Testis (tissue), 3 donors: Measurements from ENCODE around the gene GRK1. TPM values are rescaled to one million over a fixed set of nuclear protein-coding genes. Genes with fewer than 3 reads are reported as not detected.

Experiments used
- DNase-seq: peaks from one replicate; pipeline ENCODE4 v3.0.0-alpha.2; 2019
- H3K27ac ChIP-seq, 2 donors: fragments of 200-600 bp; sonication (generic); one replicate each; pipeline ENCODE4 v1.5.1; 2019
- H3K27me3 ChIP-seq: fragments of 200-600 bp; sonication (generic); one replicate; pipeline ENCODE4 v1.5.1; 2019
- H3K36me3 ChIP-seq: fragments of 200-600 bp; sonication (generic); one replicate; pipeline ENCODE4 v1.5.1; 2017; ENCODE audit warnings: low read depth; ENCODE audit errors: missing control alignments
- H3K4me1 ChIP-seq: fragments of 200-600 bp; sonication (generic); one replicate; pipeline ENCODE4 v1.5.1; 2019
- H3K4me3 ChIP-seq, 2 donors: fragments of 200-600 bp; sonication (generic); one replicate each; pipeline ENCODE4 v1.5.1; 2017 to 2019
- H3K9me3 ChIP-seq: fragments of 200-600 bp; sonication (generic); one replicate; pipeline ENCODE4 v1.5.1; 2017
- POLR2A ChIP-seq: fragments of 450-650 bp; IDR thresholded peaks from one replicate; pipeline ENCODE4 v1.6.1; 2017; ENCODE audit warnings: antibody characterized with exemption, mild to moderate bottlenecking, moderate library complexity
- WGBS, 2 donors: methylation state at CpG; one replicate each; pipeline ENCODE4 v1.1.5; 2018; 5-methylcytosine and 5-hydroxymethylcytosine counted together
- intact Hi-C: fragments of 100-400 bp; cut with DNase I; formaldehyde crosslinking; loops from one replicate; pipeline ENCODE4 v1.15.1; 2023; ENCODE audit warnings: low total_unique reads
- polyA plus RNA-seq: library from polyadenylated mRNA; stranded (reverse); fragments of 350-450 nt; fragmentation: Illumina TruSeq; extraction: RNeasy Lipid Tissue Mini Kit (QIAGEN cat#74804); gene quantifications from one replicate; pipeline ENCODE4 v1.2.3, GENCODE V29; 2014; ENCODE audit warnings: low read depth, low replicate concordance; ENCODE audit not compliant: insufficient read depth
- total RNA-seq, 2 donors: library from RNA; depleted of rRNA; stranded (reverse); fragments of >200 nt; gene quantifications; one replicate each; pipeline ENCODE4 v1.2.3, GENCODE V29; 2016
- TF ChIP-seq, protein P1 (sequence below), 3 experiments: fragments of 450-650 bp in 2 of 3; fragments of 200-600 bp in 1 of 3; sonication (generic) in 1 of 3; IDR thresholded peaks; one replicate each; pipeline ENCODE4 v1.5.1; 2016 to 2019; ENCODE audit warnings: antibody characterized with exemption in 3 of 3, mild to moderate bottlenecking in 2 of 3, moderate library complexity in 1 of 3

The GRK1 gene
- total and polyA plus RNA-seq, 3 donors from 2014 or later = 0.55 to 2.1 (median 0.87) TPM

DNA sequence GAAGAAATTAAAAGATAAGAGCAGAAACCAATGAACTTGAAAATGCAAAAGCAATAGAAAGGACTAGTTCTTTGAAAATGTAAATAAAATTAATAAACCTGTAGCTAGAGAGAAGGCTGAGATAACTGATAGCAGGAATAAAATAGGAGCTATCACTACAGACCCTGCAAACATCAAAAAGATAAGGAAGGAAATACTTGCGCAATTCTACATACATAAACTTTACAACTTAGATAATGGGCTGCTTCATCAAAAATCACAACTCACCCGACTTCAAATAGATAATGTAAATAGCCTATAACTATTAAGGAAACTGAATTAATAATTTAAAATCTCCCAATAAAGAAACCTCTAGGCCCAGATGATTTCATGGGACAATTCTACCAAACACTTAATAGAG is 5.5 kb upstream of the GRK1 start:
- Histone ChIP-seq H3K36me3 (no peaks in the 10 kb centered on the region), H3K4me1 (no peaks in the 10 kb centered on the region), H3K27ac (no peak overlapping the region), H3K27me3 (no peaks in the 10 kb centered on the region), H3K4me3 (no peak overlapping the region), H3K9me3 (no peaks in the 10 kb centered on the region)
- no peak for TF ChIP-seq POLR2A
- TF ChIP-seq, protein P1, sequence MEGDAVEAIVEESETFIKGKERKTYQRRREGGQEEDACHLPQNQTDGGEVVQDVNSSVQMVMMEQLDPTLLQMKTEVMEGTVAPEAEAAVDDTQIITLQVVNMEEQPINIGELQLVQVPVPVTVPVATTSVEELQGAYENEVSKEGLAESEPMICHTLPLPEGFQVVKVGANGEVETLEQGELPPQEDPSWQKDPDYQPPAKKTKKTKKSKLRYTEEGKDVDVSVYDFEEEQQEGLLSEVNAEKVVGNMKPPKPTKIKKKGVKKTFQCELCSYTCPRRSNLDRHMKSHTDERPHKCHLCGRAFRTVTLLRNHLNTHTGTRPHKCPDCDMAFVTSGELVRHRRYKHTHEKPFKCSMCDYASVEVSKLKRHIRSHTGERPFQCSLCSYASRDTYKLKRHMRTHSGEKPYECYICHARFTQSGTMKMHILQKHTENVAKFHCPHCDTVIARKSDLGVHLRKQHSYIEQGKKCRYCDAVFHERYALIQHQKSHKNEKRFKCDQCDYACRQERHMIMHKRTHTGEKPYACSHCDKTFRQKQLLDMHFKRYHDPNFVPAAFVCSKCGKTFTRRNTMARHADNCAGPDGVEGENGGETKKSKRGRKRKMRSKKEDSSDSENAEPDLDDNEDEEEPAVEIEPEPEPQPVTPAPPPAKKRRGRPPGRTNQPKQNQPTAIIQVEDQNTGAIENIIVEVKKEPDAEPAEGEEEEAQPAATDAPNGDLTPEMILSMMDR (IDR thresholded peaks at IDR 0.05) = no peak
- DNase-seq = no peak
- WGBS, 2 donors = 84 to 92% methylated on average over 2 of the region's 2 CpGs
- intact Hi-C loops = no loop called here

DNA sequence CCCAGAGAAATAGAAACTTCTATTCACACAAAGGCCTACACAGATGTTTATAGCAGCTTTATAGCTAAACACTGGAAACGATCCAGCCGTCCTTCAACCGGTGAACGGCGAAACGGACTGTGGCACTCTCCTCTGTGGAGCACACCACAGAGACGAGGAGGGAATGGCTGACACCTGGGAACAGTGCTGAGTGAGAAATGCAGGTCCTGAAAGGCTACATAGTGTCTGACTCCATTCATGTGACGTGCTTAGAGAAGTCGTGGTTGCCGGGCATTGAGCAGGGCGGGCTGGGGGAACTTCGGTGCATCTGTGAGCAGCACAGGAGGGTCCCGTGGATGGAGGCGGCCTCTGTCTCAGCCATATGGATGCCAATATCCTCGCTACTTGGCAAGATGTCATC is 3.1 kb upstream of the GRK1 start:
- Histone ChIP-seq H3K4me1 (no peaks in the 10 kb centered on the region), H3K36me3 (no peaks in the 10 kb centered on the region), H3K27me3 (no peaks in the 10 kb centered on the region), H3K4me3 (no peak overlapping the region), H3K27ac (no peak overlapping the region), H3K9me3 (no peaks in the 10 kb centered on the region)
- intact Hi-C loops = no loop called here
- no peak for DNase-seq
- 69 to 71% methylated on average over 15 of the region's 15 CpGs for WGBS, 2 donors
- TF ChIP-seq, protein P1 (IDR thresholded peaks at IDR 0.05) = no peak
- TF ChIP-seq POLR2A = no peak

DNA sequence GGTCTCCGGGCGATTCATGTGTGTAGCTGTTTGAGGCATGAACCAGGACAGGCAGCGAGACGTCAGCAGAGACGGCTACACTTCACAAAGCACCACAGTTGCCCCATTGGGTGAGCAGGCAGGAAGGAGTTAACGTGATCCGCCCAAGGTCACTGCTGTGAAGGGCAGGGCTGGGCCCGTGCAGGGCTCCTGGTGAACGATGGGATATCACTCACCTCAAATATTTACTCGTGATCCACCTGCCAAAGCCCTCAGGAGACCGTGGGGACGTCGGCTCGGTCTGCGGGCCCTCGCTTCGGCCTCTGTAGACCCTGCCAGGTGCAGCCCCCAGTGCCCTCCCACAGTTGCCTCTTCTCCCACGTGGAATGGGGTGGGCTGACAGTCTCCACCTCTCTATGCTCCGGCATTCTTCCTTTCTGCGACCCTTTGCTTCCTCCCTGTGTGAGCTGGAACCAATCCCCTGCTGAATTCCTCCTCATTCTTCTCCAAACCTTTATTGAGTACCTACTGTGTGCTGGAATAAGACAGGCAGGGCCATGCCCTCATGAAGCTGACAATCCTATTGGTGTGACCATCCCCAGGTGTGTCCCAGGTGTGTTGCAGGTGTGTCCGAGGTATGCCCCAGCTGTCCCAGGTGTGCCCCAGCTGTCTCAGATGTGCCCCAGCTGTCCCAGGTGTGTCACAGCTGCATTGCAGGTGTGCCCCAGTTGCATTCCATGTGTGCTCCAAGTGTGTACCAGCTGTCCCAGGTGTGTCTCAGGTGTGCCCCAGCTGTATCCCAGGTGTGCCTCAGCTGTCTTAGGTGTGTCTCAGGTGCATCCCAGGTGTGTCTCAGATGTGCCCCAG is 2.0 kb upstream of the GRK1 start:
- H3K36me3 ChIP-seq = no peaks in the 10 kb centered on the region
- H3K27ac ChIP-seq = no peak overlapping the region
- TF ChIP-seq, protein P1 (IDR thresholded peaks at IDR 0.05) = no peak
- TF ChIP-seq POLR2A = no peak
- H3K4me3 ChIP-seq = no peak overlapping the region
- no peaks in the 10 kb centered on the region for H3K4me1 ChIP-seq
- WGBS, 2 donors = 57 to 63% methylated on average over 13 to 21 of the region's 21 CpGs
- H3K27me3 ChIP-seq = no peaks in the 10 kb centered on the region
- intact Hi-C loops = no loop called here
- H3K9me3 ChIP-seq = no peaks in the 10 kb centered on the region
- DNase-seq = no peak

DNA sequence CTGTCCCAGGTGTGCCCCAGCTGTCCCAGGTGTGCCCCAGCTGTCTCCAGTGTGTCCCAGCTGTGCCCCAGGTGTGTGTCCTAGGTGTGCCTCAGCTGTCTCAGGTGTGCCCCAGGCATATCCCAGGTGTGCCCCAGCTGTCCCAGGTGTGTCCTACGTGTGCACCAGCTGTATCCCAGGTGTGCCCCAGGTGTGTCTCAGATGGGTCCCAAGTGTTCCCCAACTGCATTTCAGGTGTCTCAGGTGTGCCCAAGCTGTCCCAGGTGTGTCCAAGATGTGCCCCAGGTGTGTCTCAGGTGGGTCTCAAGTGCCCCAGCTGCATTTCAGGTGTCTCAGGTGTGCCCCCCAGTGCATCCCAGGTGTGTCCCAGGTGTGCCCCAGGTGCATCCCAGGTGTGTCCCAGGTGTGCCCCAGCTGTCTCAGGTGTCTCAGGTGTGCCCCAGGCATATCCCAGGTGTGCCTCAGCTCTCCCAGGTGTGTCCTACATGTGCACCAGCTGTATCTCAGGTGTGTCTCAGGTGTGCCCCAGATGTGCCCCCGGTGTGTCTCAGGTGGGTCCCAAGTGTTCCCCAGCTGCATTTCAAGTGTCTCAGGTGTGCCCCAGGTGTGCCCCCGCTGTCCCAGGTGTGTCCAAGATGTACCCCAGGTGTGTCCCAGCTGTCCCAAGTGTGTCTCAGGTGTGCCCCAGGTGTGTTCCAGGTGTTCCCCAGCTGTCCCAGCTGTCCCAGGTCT is 1.3 kb upstream of the GRK1 start:
- no peaks in the 10 kb centered on the region for H3K4me1 ChIP-seq
- H3K36me3 ChIP-seq = no peaks in the 10 kb centered on the region
- H3K27me3 ChIP-seq = no peaks in the 10 kb centered on the region
- H3K27ac ChIP-seq = no peak overlapping the region
- H3K4me3 ChIP-seq = no peak overlapping the region
- no peaks in the 10 kb centered on the region for H3K9me3 ChIP-seq
- intact Hi-C loops = no loop called here
- DNase-seq = no peak
- 67 to 91% methylated on average over 1 to 2 of the region's 3 CpGs for WGBS, 2 donors
- TF ChIP-seq POLR2A = no peak
- TF ChIP-seq, protein P1 (IDR thresholded peaks at IDR 0.05) = no peak
